Activated T-helper 1 cell treated with anti-CD3 and anti-CD28 coated beads, Interleukin-12 subunit alpha, Interleukin-12 subunit beta, Interleukin-2, Interleukin-4 antibody, amounts not matched to agents 30 ng/mL and 10 ng/mL and 1 ng/mL, durations not matched to agents 14 hours and 24 hours and 36 hours (primary cell): ENCODE measurements around the gene FRAS1. TPM values are rescaled to one million over a fixed set of nuclear protein-coding genes. Genes with fewer than 3 reads are reported as not detected.

Source experiments
- DNase-seq: peaks from one replicate; pipeline ENCODE4 v3.0.0; 2021; ENCODE audit warnings: low spot score
- H3K27ac Mint-ChIP-seq: one replicate; pipeline ENCODE4 v1.8.0; 2021; ENCODE audit warnings: mild to moderate bottlenecking, mixed read lengths
- H3K27me3 Mint-ChIP-seq: one replicate; pipeline ENCODE4 v1.8.0; 2022; ENCODE audit warnings: mild to moderate bottlenecking, moderate library complexity, mixed read lengths; ENCODE audit not compliant: insufficient read depth
- H3K36me3 Mint-ChIP-seq: one replicate; pipeline ENCODE4 v1.8.0; 2021; ENCODE audit warnings: low read depth, mixed read lengths
- H3K4me1 Mint-ChIP-seq: one replicate; pipeline ENCODE4 v1.8.0; 2021; ENCODE audit warnings: low read depth, mixed read lengths
- H3K4me3 Mint-ChIP-seq: one replicate; pipeline ENCODE4 v1.8.0; 2021; ENCODE audit warnings: mild to moderate bottlenecking, moderate library complexity, mixed read lengths
- H3K9me3 Mint-ChIP-seq: one replicate; pipeline ENCODE4 v1.8.0; 2021; ENCODE audit warnings: mixed read lengths
- intact Hi-C: fragments of 100-400 bp; cut with micrococcal nuclease; formaldehyde crosslinking; loops from one replicate; pipeline ENCODE4 v1.15.1; 2024
- total RNA-seq: library from RNA; stranded (reverse); gene quantifications from 2 replicates; pipeline ENCODE4 v1.2.3, GENCODE V29; 2022

Gene FRAS1
- total RNA-seq, 1 donor from 2014 or later: not detected

- Mint-ChIP-seq H3K4me1 (no peaks in the 10 kb centered on the region), H3K27ac (no peak overlapping the region), H3K27me3 (peaks cover 2% of the 10 kb centered on the region), H3K36me3 (no peaks in the 10 kb centered on the region), H3K9me3 (peaks cover 3% of the 10 kb centered on the region), H3K4me3 (no peak overlapping the region)
- no peak for DNase-seq
- intact Hi-C loops: no loop called here
These were observed 81.1 kb downstream of the FRAS1 start for GRCh38 chr4:78138252-78138651.

- Mint-ChIP-seq H3K9me3 (peaks cover 3% of the 10 kb centered on the region), H3K4me1 (no peaks in the 10 kb centered on the region), H3K27ac (no peak overlapping the region), H3K4me3 (no peak overlapping the region), H3K27me3 (peaks cover 12% of the 10 kb centered on the region), H3K36me3 (no peaks in the 10 kb centered on the region)
- intact Hi-C loops: no loop called here
- no peak for DNase-seq
These were observed 86.5 kb downstream of the FRAS1 start for GRCh38 chr4:78143634-78144033.

- Mint-ChIP-seq H3K27ac (no peak overlapping the region), H3K9me3 (peaks cover 3% of the 10 kb centered on the region), H3K27me3 (peaks cover 12% of the 10 kb centered on the region), H3K4me1 (no peaks in the 10 kb centered on the region), H3K36me3 (no peaks in the 10 kb centered on the region), H3K4me3 (no peak overlapping the region)
- no peak for DNase-seq
- intact Hi-C loops: no loop called here
These were observed 87.9 kb downstream of the FRAS1 start for GRCh38 chr4:78145008-78145407.

- peaks cover 3% of the 10 kb centered on the region for H3K9me3 Mint-ChIP-seq
- intact Hi-C loops: no loop called here
- DNase-seq: no peak
- H3K4me1 Mint-ChIP-seq: no peaks in the 10 kb centered on the region
- no peak overlapping the region for H3K27ac Mint-ChIP-seq
- H3K36me3 Mint-ChIP-seq: no peaks in the 10 kb centered on the region
- H3K4me3 Mint-ChIP-seq: no peak overlapping the region
- H3K27me3 Mint-ChIP-seq: peaks cover 12% of the 10 kb centered on the region
These were observed 88.5 kb downstream of the FRAS1 start for GRCh38 chr4:78145622-78146021.

- Mint-ChIP-seq H3K36me3 (no peaks in the 10 kb centered on the region), H3K4me1 (no peaks in the 10 kb centered on the region), H3K4me3 (no peak overlapping the region), H3K9me3 (no peaks in the 10 kb centered on the region), H3K27ac (no peak overlapping the region), H3K27me3 (peaks cover 12% of the 10 kb centered on the region)
- intact Hi-C loops: no loop called here
- DNase-seq: no peak
These were observed 92.8 kb downstream of the FRAS1 start for GRCh38 chr4:78149751-78150542.

GRCh38 chr4:78150543-78150864 is 93.4 kb downstream of the FRAS1 start:
- no peaks in the 10 kb centered on the region for H3K4me1 Mint-ChIP-seq
- H3K27ac Mint-ChIP-seq: no peak overlapping the region
- intact Hi-C loops: no loop called here
- no peak for DNase-seq
- H3K36me3 Mint-ChIP-seq: no peaks in the 10 kb centered on the region
- H3K4me3 Mint-ChIP-seq: no peak overlapping the region
- no peaks in the 10 kb centered on the region for H3K9me3 Mint-ChIP-seq
- peaks cover 12% of the 10 kb centered on the region for H3K27me3 Mint-ChIP-seq

- no peak overlapping the region for H3K4me3 Mint-ChIP-seq
- no peaks in the 10 kb centered on the region for H3K36me3 Mint-ChIP-seq
- H3K4me1 Mint-ChIP-seq: no peaks in the 10 kb centered on the region
- intact Hi-C loops: no loop called here
- peaks cover 2% of the 10 kb centered on the region for H3K27me3 Mint-ChIP-seq
- DNase-seq: no peak
- H3K9me3 Mint-ChIP-seq: no peaks in the 10 kb centered on the region
- no peak overlapping the region for H3K27ac Mint-ChIP-seq
These were observed 95.7 kb downstream of the FRAS1 start for GRCh38 chr4:78152795-78153194.

GRCh38 chr4:78154972-78155590 is 98.0 kb downstream of the FRAS1 start:
- Mint-ChIP-seq H3K9me3 (no peaks in the 10 kb centered on the region), H3K27ac (no peak overlapping the region), H3K4me1 (no peaks in the 10 kb centered on the region), H3K27me3 (peaks cover 5% of the 10 kb centered on the region), H3K36me3 (no peaks in the 10 kb centered on the region), H3K4me3 (no peak overlapping the region)
- no peak for DNase-seq
- intact Hi-C loops: no loop called here

GRCh38 chr4:78155616-78156105 is 98.5 kb downstream of the FRAS1 start:
- H3K4me3 Mint-ChIP-seq: no peak overlapping the region
- no peaks in the 10 kb centered on the region for H3K36me3 Mint-ChIP-seq
- intact Hi-C loops: no loop called here
- no peak for DNase-seq
- H3K9me3 Mint-ChIP-seq: no peaks in the 10 kb centered on the region
- H3K4me1 Mint-ChIP-seq: no peaks in the 10 kb centered on the region
- no peak overlapping the region for H3K27ac Mint-ChIP-seq
- peaks cover 5% of the 10 kb centered on the region for H3K27me3 Mint-ChIP-seq

GRCh38 chr4:78156520-78156919 is 99.4 kb downstream of the FRAS1 start:
- H3K4me1 Mint-ChIP-seq: no peaks in the 10 kb centered on the region
- DNase-seq: no peak
- no peak overlapping the region for H3K27ac Mint-ChIP-seq
- peaks cover 7% of the 10 kb centered on the region for H3K27me3 Mint-ChIP-seq
- no peak overlapping the region for H3K4me3 Mint-ChIP-seq
- no peaks in the 10 kb centered on the region for H3K9me3 Mint-ChIP-seq
- H3K36me3 Mint-ChIP-seq: no peaks in the 10 kb centered on the region
- intact Hi-C loops: no loop called here

GRCh38 chr4:78162342-78162741 is 105.2 kb downstream of the FRAS1 start:
- H3K9me3 Mint-ChIP-seq: no peaks in the 10 kb centered on the region
- H3K4me3 Mint-ChIP-seq: no peak overlapping the region
- no peaks in the 10 kb centered on the region for H3K4me1 Mint-ChIP-seq
- intact Hi-C loops: no loop called here
- H3K27ac Mint-ChIP-seq: no peak overlapping the region
- no peak for DNase-seq
- peaks cover 10% of the 10 kb centered on the region for H3K27me3 Mint-ChIP-seq
- no peaks in the 10 kb centered on the region for H3K36me3 Mint-ChIP-seq

- no peaks in the 10 kb centered on the region for H3K4me1 Mint-ChIP-seq
- H3K36me3 Mint-ChIP-seq: no peaks in the 10 kb centered on the region
- H3K27me3 Mint-ChIP-seq: peaks cover 10% of the 10 kb centered on the region
- intact Hi-C loops: no loop called here
- no peak overlapping the region for H3K4me3 Mint-ChIP-seq
- no peaks in the 10 kb centered on the region for H3K9me3 Mint-ChIP-seq
- DNase-seq: no peak
- H3K27ac Mint-ChIP-seq: no peak overlapping the region
These were observed 105.7 kb downstream of the FRAS1 start for GRCh38 chr4:78162821-78163220.

- Mint-ChIP-seq H3K4me3 (no peak overlapping the region), H3K4me1 (no peaks in the 10 kb centered on the region), H3K27me3 (peaks cover 7% of the 10 kb centered on the region), H3K9me3 (no peaks in the 10 kb centered on the region), H3K27ac (no peak overlapping the region), H3K36me3 (no peaks in the 10 kb centered on the region)
- DNase-seq: no peak
- intact Hi-C loops: no loop called here
These were observed 108.6 kb downstream of the FRAS1 start for GRCh38 chr4:78165758-78166157.
